Thyroid gland (tissue), 4 donors: ENCODE measurements around the gene GDPD5. TPM values are rescaled to one million over a fixed set of nuclear protein-coding genes. Genes with fewer than 3 reads are reported as not detected.

ENCODE experiments used
- DNase-seq, 2 donors: peaks; one replicate each; pipeline ENCODE4 v3.0.0-alpha.2; 2019
- H3K27ac ChIP-seq, 3 donors: fragments of 200-600 bp; sonication (generic); 1 replicate in 2 of 3; 2 replicates in 1 of 3; pipeline ENCODE4 v1.5.1; 2016 to 2019; ENCODE audit warnings: mild to moderate bottlenecking in 1 of 3, moderate library complexity in 1 of 3
- H3K27me3 ChIP-seq: fragments of 200-600 bp; sonication (generic); one replicate; pipeline ENCODE4 v1.5.1; 2019
- H3K36me3 ChIP-seq, 2 donors: fragments of 200-600 bp; sonication (generic); one replicate each; pipeline ENCODE4 v1.5.1; 2016 to 2019
- H3K4me1 ChIP-seq, 2 donors: fragments of 200-600 bp; sonication (generic); one replicate each; pipeline ENCODE4 v1.5.1; 2017 to 2019
- H3K4me3 ChIP-seq, 3 donors: fragments of 200-600 bp; sonication (generic); replicated peaks in 1 of 3; 1 replicate in 2 of 3; 2 replicates in 1 of 3; pipeline ENCODE4 v1.5.1; 2016; ENCODE audit warnings: mild to moderate bottlenecking in 1 of 3
- H3K9me3 ChIP-seq: fragments of 200-600 bp; sonication (generic); one replicate; pipeline ENCODE4 v1.5.1; 2017
- POLR2A ChIP-seq, 2 donors: fragments of 450-650 bp; IDR thresholded peaks; one replicate each; pipeline ENCODE4 v1.6.1; 2017; ENCODE audit warnings: antibody characterized with exemption in 2 of 2, mild to moderate bottlenecking in 2 of 2, moderate library complexity in 1 of 2
- WGBS, 2 donors: methylation state at CpG; one replicate each; pipeline ENCODE4 v1.1.5; 2017; 5-methylcytosine and 5-hydroxymethylcytosine counted together
- intact Hi-C: fragments of 100-400 bp; cut with DNase I; formaldehyde crosslinking; loops from one replicate; pipeline ENCODE4 v1.15.1; 2023
- total RNA-seq, 4 donors: library from RNA; depleted of rRNA; stranded (reverse); fragments of >200 nt; gene quantifications; one replicate each; pipeline ENCODE4 v1.2.3, GENCODE V29; 2016
- TF ChIP-seq, protein P1 (sequence below), 6 experiments: fragments of 200-600 bp in 3 of 6; fragments of 450-650 bp in 3 of 6; sonication (generic) in 3 of 6; IDR thresholded peaks; one replicate each; pipeline ENCODE4 v1.5.1; 2016 to 2019; ENCODE audit warnings: antibody characterized with exemption in 6 of 6, mild to moderate bottlenecking in 2 of 6, inconsistent platforms in 1 of 6, moderate library complexity in 1 of 6

Gene GDPD5
- total RNA-seq, 4 donors from 2014 or later: 5.6 to 6.4 (median 6.1) TPM

DNA sequence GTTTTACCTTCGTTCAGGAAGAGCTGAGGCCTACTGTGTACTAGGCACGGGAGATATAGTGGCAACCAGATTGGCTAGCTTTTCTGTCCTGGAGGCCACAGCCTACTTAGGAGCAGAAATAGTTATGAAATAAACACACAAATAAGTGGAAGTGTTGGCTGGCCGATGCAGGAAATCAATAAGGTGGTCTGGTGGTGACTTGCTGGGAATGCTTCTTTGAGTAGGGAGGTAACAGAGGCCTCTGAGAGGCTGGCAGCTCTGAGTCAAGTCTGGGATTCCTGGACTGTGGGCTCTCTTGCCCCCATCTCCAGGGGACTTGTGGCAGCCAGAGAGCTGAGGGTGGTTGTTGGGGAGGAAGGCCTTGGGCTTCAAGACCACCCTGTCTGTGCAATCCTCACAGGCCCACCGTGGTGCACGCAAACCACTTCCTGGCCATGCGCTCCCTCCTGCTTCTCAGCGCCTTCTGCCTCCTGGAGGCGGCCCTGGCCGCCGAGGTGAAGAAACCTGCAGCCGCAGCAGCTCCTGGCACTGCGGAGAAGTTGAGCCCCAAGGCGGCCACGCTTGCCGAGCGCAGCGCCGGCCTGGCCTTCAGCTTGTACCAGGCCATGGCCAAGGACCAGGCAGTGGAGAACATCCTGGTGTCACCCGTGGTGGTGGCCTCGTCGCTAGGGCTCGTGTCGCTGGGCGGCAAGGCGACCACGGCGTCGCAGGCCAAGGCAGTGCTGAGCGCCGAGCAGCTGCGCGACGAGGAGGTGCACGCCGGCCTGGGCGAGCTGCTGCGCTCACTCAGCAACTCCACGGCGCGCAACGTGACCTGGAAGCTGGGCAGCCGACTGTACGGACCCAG is 40.4 kb upstream of the GDPD5 start:
- no peaks in the 10 kb centered on the region for H3K9me3 ChIP-seq
- peaks cover 20 to 50% of the 10 kb centered on the region in 2 donors for H3K4me1 ChIP-seq
- no peak overlapping the region for H3K27ac ChIP-seq
- no peaks in the 10 kb centered on the region for H3K27me3 ChIP-seq
- H3K4me3 ChIP-seq: no peak overlapping the region
- no peak for DNase-seq
- intact Hi-C loops: no loop called here
- H3K36me3 ChIP-seq: peaks cover 47 to 52% of the 10 kb centered on the region in 2 donors
- 76 to 82% methylated on average over 11 to 15 of the region's 43 CpGs for WGBS, 2 donors
- TF ChIP-seq, protein P1, sequence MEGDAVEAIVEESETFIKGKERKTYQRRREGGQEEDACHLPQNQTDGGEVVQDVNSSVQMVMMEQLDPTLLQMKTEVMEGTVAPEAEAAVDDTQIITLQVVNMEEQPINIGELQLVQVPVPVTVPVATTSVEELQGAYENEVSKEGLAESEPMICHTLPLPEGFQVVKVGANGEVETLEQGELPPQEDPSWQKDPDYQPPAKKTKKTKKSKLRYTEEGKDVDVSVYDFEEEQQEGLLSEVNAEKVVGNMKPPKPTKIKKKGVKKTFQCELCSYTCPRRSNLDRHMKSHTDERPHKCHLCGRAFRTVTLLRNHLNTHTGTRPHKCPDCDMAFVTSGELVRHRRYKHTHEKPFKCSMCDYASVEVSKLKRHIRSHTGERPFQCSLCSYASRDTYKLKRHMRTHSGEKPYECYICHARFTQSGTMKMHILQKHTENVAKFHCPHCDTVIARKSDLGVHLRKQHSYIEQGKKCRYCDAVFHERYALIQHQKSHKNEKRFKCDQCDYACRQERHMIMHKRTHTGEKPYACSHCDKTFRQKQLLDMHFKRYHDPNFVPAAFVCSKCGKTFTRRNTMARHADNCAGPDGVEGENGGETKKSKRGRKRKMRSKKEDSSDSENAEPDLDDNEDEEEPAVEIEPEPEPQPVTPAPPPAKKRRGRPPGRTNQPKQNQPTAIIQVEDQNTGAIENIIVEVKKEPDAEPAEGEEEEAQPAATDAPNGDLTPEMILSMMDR (IDR thresholded peaks at IDR 0.05): no peak
- no peak for TF ChIP-seq POLR2A (IDR thresholded peaks at IDR 0.05)

DNA sequence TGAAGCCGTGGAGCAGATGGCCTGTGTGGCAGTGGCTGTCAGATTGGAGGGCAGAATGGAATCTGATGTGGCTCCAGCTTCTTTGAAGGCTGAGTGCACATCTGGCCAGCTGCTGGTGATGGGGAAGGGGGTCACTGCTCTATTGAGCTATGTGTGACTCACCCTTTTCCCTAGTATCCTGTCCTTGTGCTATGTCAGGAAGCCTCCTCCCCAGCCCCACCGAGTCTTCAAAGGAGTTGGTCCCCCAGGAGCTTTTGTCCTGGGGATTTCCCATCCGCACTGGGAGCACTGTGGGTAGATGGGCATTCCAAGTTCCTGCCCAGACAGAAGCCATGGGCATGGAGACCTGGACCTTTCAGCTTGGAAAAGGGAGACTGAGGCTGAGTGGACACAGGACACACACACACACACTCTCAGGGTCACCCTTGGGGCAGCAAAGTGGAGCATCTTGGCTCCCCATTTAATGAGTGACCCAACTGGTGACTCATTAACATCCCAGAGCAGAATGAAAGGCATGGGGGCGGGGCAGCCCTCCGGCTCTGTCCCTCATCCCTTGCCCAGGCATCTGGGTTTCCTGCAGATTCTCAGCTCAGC is 39.6 kb upstream of the GDPD5 start:
- Histone ChIP-seq H3K4me3 (no peak overlapping the region), H3K4me1 (peaks cover 20 to 55% of the 10 kb centered on the region in 2 donors), H3K36me3 (peaks cover 39 to 44% of the 10 kb centered on the region in 2 donors), H3K9me3 (no peaks in the 10 kb centered on the region), H3K27me3 (no peaks in the 10 kb centered on the region), H3K27ac (peak overlapping the region in 2 of 3 donors; percentile 100)
- intact Hi-C loops: no loop called here
- whole genome bisulfite sequencing, 2 donors: 75 to 82% methylated on average over 4 to 5 of the region's 5 CpGs
- no peak for TF ChIP-seq POLR2A (IDR thresholded peaks at IDR 0.05)
- no peak for DNase-seq

DNA sequence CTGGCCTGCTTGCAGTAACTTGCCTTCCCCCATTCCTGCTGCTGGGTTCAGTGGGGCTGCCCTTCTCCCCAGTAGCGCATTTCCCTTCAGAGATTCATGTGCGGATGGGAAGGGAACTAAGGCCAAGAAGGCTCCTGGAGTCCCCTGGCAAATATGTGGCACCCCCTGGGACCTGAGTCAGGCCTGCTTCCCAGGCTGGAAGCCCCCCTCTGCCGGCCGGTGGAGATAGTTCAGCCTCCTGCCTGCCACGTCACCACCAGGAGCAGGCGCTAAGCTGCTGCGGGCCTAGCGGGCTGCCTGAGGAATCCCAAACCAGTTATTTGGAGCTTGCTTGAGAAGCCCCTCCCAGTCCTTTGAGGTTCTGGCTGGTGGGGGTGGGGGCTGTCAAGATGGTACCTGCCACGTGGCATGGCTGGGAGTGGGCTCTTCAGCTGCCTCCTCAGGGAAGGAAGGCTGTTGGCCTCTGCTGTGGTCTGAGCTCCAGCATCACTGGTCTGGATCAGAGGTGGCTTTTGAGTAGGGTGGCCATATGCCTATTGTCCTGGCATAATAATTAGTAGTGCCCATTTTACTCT is 38.3 kb upstream of the GDPD5 start:
- no peaks in the 10 kb centered on the region for H3K27me3 ChIP-seq
- no peak for TF ChIP-seq POLR2A (IDR thresholded peaks at IDR 0.05)
- TF ChIP-seq, protein P1 (IDR thresholded peaks at IDR 0.05): peak in 4 of 6 experiments; percentile 12 to 33 (median 24)
- H3K4me3 ChIP-seq: peak overlapping the region in 1 of 3 donors; percentile 91
- 5 to 26% methylated on average over 4 to 9 of the region's 9 CpGs for WGBS, 2 donors
- no peaks in the 10 kb centered on the region for H3K9me3 ChIP-seq
- H3K36me3 ChIP-seq: peaks cover 26 to 31% of the 10 kb centered on the region in 2 donors
- H3K27ac ChIP-seq: peak overlapping the region; percentile 99 to 100 (median 100)
- intact Hi-C loops: no loop called here
- peaks cover 25 to 67% of the 10 kb centered on the region in 2 donors for H3K4me1 ChIP-seq
- peak in 1 of 2 donors; percentile 44 for DNase-seq

DNA sequence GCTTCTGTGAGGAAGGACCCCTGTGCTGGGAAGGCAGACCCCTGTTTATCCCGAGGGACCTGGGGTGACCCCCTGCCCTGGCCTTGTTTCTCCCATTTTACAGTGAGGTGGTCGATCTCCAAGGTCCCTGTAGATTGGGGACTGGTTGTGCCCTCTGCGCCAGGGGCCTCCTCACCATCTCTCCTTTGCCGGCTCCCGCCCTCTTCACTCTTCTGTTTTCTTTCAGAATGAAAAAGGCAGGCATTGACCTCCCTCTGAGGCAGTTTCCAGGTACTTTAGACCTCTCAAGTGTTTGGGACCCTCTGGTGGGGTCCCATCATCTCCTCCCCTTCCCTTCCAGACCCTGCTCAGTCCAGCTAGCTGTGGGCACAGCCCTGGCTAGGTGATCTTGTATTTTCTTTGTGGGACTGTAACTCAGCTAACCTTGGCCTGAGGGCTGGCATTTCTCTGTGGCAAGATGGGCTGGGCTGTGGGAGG is 37.8 kb upstream of the GDPD5 start:
- 29% methylated on average over 5 of the region's 5 CpGs for WGBS, 2 donors
- Histone ChIP-seq H3K27me3 (no peaks in the 10 kb centered on the region), H3K9me3 (no peaks in the 10 kb centered on the region), H3K36me3 (peaks cover 21 to 26% of the 10 kb centered on the region in 2 donors), H3K4me1 (peaks cover 31 to 72% of the 10 kb centered on the region in 2 donors), H3K4me3 (peak overlapping the region; percentile 43 to 95 (median 91)), H3K27ac (peak overlapping the region; percentile 99 to 100 (median 100))
- TF ChIP-seq, protein P1 (IDR thresholded peaks at IDR 0.05): no peak
- TF ChIP-seq POLR2A (IDR thresholded peaks at IDR 0.05): no peak
- intact Hi-C loops: no loop called here
- DNase-seq: no peak

DNA sequence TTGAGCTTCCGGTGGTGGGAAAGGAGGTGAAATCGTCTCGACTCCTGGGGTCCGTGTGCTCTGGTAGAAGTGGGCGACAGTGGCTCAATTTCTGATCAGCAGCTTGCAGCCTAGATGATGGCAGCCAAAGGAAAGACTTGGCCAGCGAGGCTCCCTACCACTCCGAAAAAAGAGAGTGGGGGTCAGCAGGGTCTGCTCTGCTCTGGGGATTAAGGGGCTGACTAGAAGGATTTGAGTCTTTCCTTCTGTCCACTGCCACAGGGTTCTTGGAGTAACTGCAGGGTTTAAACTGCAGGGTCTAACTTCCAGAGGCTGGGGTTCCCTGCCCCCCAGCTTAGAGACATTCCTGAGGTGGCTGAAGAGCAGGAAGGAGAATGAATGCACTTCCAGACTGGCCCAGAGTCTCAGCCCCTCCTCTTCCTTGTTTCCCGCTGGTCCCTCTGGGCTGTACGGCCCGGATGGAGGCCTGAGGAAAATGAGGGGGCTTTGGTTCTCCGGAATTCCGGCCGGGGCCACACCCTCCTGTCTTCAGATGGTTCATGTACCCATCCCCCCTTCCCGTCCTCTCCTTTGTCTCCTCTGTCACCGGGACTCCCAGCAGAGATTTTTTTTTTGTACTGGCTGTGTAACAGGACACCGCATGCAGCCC is 37.2 kb upstream of the GDPD5 start:
- peak; percentile 33 to 36 for DNase-seq
- no peaks in the 10 kb centered on the region for H3K9me3 ChIP-seq
- peaks cover 36 to 77% of the 10 kb centered on the region in 2 donors for H3K4me1 ChIP-seq
- H3K27ac ChIP-seq: peak overlapping the region; percentile 99 to 100 (median 100)
- no peak for TF ChIP-seq POLR2A (IDR thresholded peaks at IDR 0.05)
- TF ChIP-seq, protein P1 (IDR thresholded peaks at IDR 0.05): no peak
- H3K36me3 ChIP-seq: peaks cover 15 to 20% of the 10 kb centered on the region in 2 donors
- no peaks in the 10 kb centered on the region for H3K27me3 ChIP-seq
- intact Hi-C loops: no loop called here
- H3K4me3 ChIP-seq: peak overlapping the region; percentile 43 to 95 (median 91)
- WGBS, 2 donors: 1 to 6% methylated on average over 16 of the region's 16 CpGs
